Mucosa of rectum (tissue), 2 donors: Measurements from ENCODE around the gene NDRG2.

Experiments used
- H3K27ac ChIP-seq, 2 donors: one replicate each; pipeline ENCODE4 v1.7.0; 2013; ENCODE audit warnings: inconsistent platforms in 2 of 2, low read depth in 2 of 2, low read length in 2 of 2
- H3K27me3 ChIP-seq, 2 donors: one replicate each; pipeline ENCODE4 v1.7.0; 2013; ENCODE audit warnings: low read length in 2 of 2; ENCODE audit not compliant: control insufficient read depth in 2 of 2, insufficient read depth in 2 of 2
- H3K36me3 ChIP-seq, 2 donors: one replicate each; pipeline ENCODE4 v1.7.0; 2013; ENCODE audit warnings: low read length in 2 of 2; ENCODE audit not compliant: control insufficient read depth in 2 of 2, insufficient read depth in 2 of 2
- H3K4me1 ChIP-seq, 2 donors: one replicate each; pipeline ENCODE4 v1.7.0; 2013; ENCODE audit warnings: low read length in 2 of 2, mild to moderate bottlenecking in 1 of 2; ENCODE audit not compliant: control insufficient read depth in 2 of 2, insufficient read depth in 2 of 2
- H3K4me3 ChIP-seq, 2 donors: one replicate each; pipeline ENCODE4 v1.7.0; 2013; ENCODE audit warnings: low read length in 2 of 2
- H3K9ac ChIP-seq, 2 donors: one replicate each; pipeline ENCODE4 v1.7.0; 2013; ENCODE audit warnings: low read length in 2 of 2, low read depth in 1 of 2, mild to moderate bottlenecking in 1 of 2
- H3K9me3 ChIP-seq, 2 donors: one replicate each; pipeline ENCODE4 v1.7.0; 2013; ENCODE audit warnings: low read length in 2 of 2; ENCODE audit not compliant: control insufficient read depth in 2 of 2
- donor health status: healthy.
- donor health status: Normal muscosa, but diverticular disease.

The NDRG2 gene

DNA sequence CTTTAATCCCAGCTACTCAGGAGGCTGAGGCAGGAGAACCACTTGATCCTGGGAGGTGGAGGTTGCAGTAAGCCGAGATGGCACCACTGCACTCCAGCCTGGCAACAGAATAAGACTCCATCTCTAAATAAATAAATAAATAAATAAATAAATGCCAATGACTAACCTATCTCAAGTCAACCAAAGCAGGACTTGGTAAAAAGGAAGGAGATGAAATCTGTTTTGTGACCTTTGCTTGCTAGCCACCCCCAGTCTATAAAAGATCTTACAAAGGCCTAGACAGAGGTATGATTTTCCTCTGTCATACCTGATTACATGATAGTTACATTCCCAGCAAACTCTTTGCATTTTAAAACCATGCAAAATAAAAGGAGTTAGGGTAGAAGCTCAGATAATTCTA lies 48.6 kb downstream of the NDRG2 start:
- H3K4me3 ChIP-seq, result no peak overlapping the region
- H3K4me1 ChIP-seq, result no peaks in the 10 kb centered on the region
- no peak overlapping the region for H3K27ac ChIP-seq
- no peaks in the 10 kb centered on the region for H3K36me3 ChIP-seq
- no peaks in the 10 kb centered on the region for H3K27me3 ChIP-seq
- H3K9me3 ChIP-seq, result no peaks in the 10 kb centered on the region
- no peak overlapping the region for H3K9ac ChIP-seq

DNA sequence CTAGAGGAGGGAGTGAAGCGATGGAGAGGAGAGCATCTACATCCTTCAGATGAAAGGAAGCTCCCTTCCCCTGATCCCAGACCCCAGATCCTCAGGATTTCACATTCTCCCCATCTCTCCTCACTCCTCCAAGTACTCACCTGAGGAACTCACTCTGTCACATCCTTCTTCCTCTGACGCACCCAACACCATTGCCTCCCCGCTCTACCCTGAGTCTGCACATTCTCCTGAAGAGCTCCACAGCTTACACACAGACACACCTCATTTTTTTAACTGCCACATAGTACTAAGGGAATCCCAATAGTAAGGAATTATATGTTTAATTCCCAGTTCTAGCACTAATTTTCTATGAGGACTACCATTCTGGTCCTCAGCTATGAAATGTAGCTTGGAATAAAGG lies 51.4 kb downstream of the NDRG2 start:
- peaks cover 3% of the 10 kb centered on the region in 2 donors for H3K4me1 ChIP-seq
- no peaks in the 10 kb centered on the region for H3K27me3 ChIP-seq
- H3K4me3 ChIP-seq, result no peak overlapping the region
- no peak overlapping the region for H3K9ac ChIP-seq
- no peaks in the 10 kb centered on the region for H3K36me3 ChIP-seq
- no peaks in the 10 kb centered on the region for H3K9me3 ChIP-seq
- no peak overlapping the region for H3K27ac ChIP-seq

GRCh38 chr14:20971705-20972021 lies 53.2 kb downstream of the NDRG2 start:
- peak overlapping the region in 1 of 2 donors; percentile 16 for H3K9ac ChIP-seq
- H3K27me3 ChIP-seq, result no peaks in the 10 kb centered on the region
- H3K4me3 ChIP-seq, result peak overlapping the region; percentile 65 to 73
- H3K36me3 ChIP-seq, result no peaks in the 10 kb centered on the region
- peaks cover 3% of the 10 kb centered on the region in 2 donors for H3K4me1 ChIP-seq
- no peaks in the 10 kb centered on the region for H3K9me3 ChIP-seq
- no peak overlapping the region for H3K27ac ChIP-seq

- Histone ChIP-seq H3K4me3 (peak overlapping the region; percentile 65 to 73), H3K9ac (peak overlapping the region; percentile 38 to 65), H3K27ac (peak overlapping the region in 1 of 2 donors; percentile 10)
Measured at GRCh38 chr14:20970983-20971704, 53.7 kb downstream of the NDRG2 start.

GRCh38 chr14:20970647-20970982 lies 54.2 kb downstream of the NDRG2 start:
- H3K36me3 ChIP-seq, result no peaks in the 10 kb centered on the region
- H3K4me3 ChIP-seq, result peak overlapping the region; percentile 65 to 73
- H3K27ac ChIP-seq, result no peak overlapping the region
- H3K27me3 ChIP-seq, result no peaks in the 10 kb centered on the region
- peak overlapping the region; percentile 32 to 36 for H3K9ac ChIP-seq
- H3K9me3 ChIP-seq, result no peaks in the 10 kb centered on the region
- peaks cover 3% of the 10 kb centered on the region in 2 donors for H3K4me1 ChIP-seq

More at GRCh38 chr14:20970983-20971704, 53.7 kb downstream of the NDRG2 start:
- Histone ChIP-seq H3K9me3 (no peaks in the 10 kb centered on the region), H3K4me1 (peaks cover 3% of the 10 kb centered on the region in 2 donors), H3K36me3 (no peaks in the 10 kb centered on the region), H3K27me3 (no peaks in the 10 kb centered on the region)

DNA sequence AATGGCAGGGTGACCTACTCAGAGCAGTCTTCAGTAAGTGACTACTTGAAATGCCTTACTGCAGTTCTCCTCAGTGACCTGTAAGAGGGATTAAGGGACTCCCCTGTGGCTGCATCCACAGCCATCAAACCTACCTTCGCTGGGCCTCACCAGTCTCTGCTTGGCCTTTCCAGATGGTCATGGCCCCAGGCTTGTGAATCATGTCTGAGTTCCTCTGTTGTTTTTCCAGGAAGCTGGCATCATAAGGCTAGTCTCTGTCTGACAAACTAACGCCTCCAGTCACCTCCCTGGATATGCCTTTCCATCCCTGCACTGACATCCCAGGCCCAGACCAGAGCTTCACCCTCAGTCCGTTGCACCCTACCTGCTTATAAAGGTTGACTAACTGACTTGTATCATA lies 55.5 kb downstream of the NDRG2 start:
- no peak overlapping the region for H3K9ac ChIP-seq
- no peaks in the 10 kb centered on the region for H3K27me3 ChIP-seq
- no peak overlapping the region for H3K4me3 ChIP-seq
- no peaks in the 10 kb centered on the region for H3K36me3 ChIP-seq
- H3K9me3 ChIP-seq, result no peaks in the 10 kb centered on the region
- H3K4me1 ChIP-seq, result peaks cover 3% of the 10 kb centered on the region in 2 donors
- no peak overlapping the region for H3K27ac ChIP-seq
